Activated CD4-positive, alpha-beta T cell treated with anti-CD3 and anti-CD28 coated beads, Interleukin-2, Interleukin-4, amounts not matched to agents 100 ng/mL and 50 ng/mL, durations not matched to agents 16 hours and 8 hours (primary cell): ENCODE measurements around the gene ZBTB16.

Source experiments
- DNase-seq: peaks from one replicate; pipeline ENCODE4 v3.0.0-alpha.2; 2020; ENCODE audit warnings: low spot score

The ZBTB16 gene

GRCh38 chr11:114154271-114155047, 94.9 kb downstream of the ZBTB16 start:
- DNase-seq: no peak

- DNase-seq: no peak
Measured at GRCh38 chr11:114155116-114155515, 95.6 kb downstream of the ZBTB16 start.

- DNase-seq: no peak
Measured at GRCh38 chr11:114156131-114156581, 96.6 kb downstream of the ZBTB16 start.

- DNase-seq: no peak
Measured at GRCh38 chr11:114156782-114157181, 97.3 kb downstream of the ZBTB16 start.

- DNase-seq: no peak
Measured at GRCh38 chr11:114157476-114158050, 98.1 kb downstream of the ZBTB16 start.

GRCh38 chr11:114158421-114158820, 98.9 kb downstream of the ZBTB16 start:
- DNase-seq: no peak

GRCh38 chr11:114158886-114159285, 99.4 kb downstream of the ZBTB16 start:
- no peak for DNase-seq

GRCh38 chr11:114159320-114159719, 99.8 kb downstream of the ZBTB16 start:
- peak; percentile 14 for DNase-seq

GRCh38 chr11:114159802-114160632, 100.5 kb downstream of the ZBTB16 start:
- peak; percentile 69 for DNase-seq

GRCh38 chr11:114160894-114161293, 101.4 kb downstream of the ZBTB16 start:
- DNase-seq: no peak

GRCh38 chr11:114161486-114162250, 102.2 kb downstream of the ZBTB16 start:
- no peak for DNase-seq

- no peak for DNase-seq
Measured at GRCh38 chr11:114162719-114163123, 103.2 kb downstream of the ZBTB16 start.

- DNase-seq: no peak
Measured at GRCh38 chr11:114163229-114163631, 103.7 kb downstream of the ZBTB16 start.

GRCh38 chr11:114163830-114164401, 104.4 kb downstream of the ZBTB16 start:
- no peak for DNase-seq

GRCh38 chr11:114164546-114164945, 105.0 kb downstream of the ZBTB16 start:
- no peak for DNase-seq

GRCh38 chr11:114165326-114166230, 106.1 kb downstream of the ZBTB16 start:
- no peak for DNase-seq

- no peak for DNase-seq
Measured at GRCh38 chr11:114166362-114166761, 106.9 kb downstream of the ZBTB16 start.

GRCh38 chr11:114166897-114167323, 107.4 kb downstream of the ZBTB16 start:
- peak; percentile 22 for DNase-seq

GRCh38 chr11:114167355-114167754, 107.8 kb downstream of the ZBTB16 start:
- DNase-seq: no peak

GRCh38 chr11:114167771-114168448, 108.4 kb downstream of the ZBTB16 start:
- DNase-seq: no peak
